Calu3 (cell line): Measurements from ENCODE around the gene TMEM132D. TPM values are rescaled to one million over a fixed set of nuclear protein-coding genes. Genes with fewer than 3 reads are reported as not detected.

Experiments
- BruUV-seq: library from RNA; stranded (reverse); fragments of 400-500 nt; replicated peaks from 2 replicates; lab custom pipeline; 2021; lab: Mats Ljungman, UMichigan
- CTCF ChIA-PET: fragments of 300-600 bp; sonication (Branson Sonifier 250); formaldehyde crosslinking; loops from one replicate; lab custom pipeline; 2022; ENCODE audit warnings: antibody characterized with exemption; lab: Charles Lee
- DNase-seq: peaks from one replicate; pipeline ENCODE4 v3.0.0; 2022
- H3K27ac Mint-ChIP-seq: one replicate; pipeline ENCODE4 v1.8.0; 2022; ENCODE audit warnings: mixed read lengths; ENCODE audit not compliant: unreplicated experiment
- H3K27me3 Mint-ChIP-seq: one replicate; pipeline ENCODE4 v1.8.0; 2022; ENCODE audit warnings: mixed read lengths; ENCODE audit not compliant: unreplicated experiment
- H3K36me3 Mint-ChIP-seq: one replicate; pipeline ENCODE4 v1.8.0; 2022; ENCODE audit warnings: mild to moderate bottlenecking, moderate library complexity, mixed read lengths; ENCODE audit not compliant: insufficient read depth, unreplicated experiment
- H3K4me1 Mint-ChIP-seq: one replicate; pipeline ENCODE4 v1.8.0; 2022; ENCODE audit warnings: mild to moderate bottlenecking, low read depth, mixed read lengths; ENCODE audit not compliant: unreplicated experiment
- H3K4me3 Mint-ChIP-seq: one replicate; pipeline ENCODE4 v1.8.0; 2022; ENCODE audit warnings: mild to moderate bottlenecking, low read depth, moderate library complexity, mixed read lengths; ENCODE audit not compliant: unreplicated experiment
- H3K9me3 Mint-ChIP-seq: one replicate; pipeline ENCODE4 v1.8.0; 2022; ENCODE audit warnings: low read depth, mixed read lengths; ENCODE audit not compliant: unreplicated experiment
- intact Hi-C: fragments of 100-400 bp; cut with micrococcal nuclease; formaldehyde crosslinking; loops from one replicate; pipeline ENCODE4 v1.10.0; 2022; ENCODE audit not compliant: unreplicated experiment
- total RNA-seq: library from RNA; stranded (reverse); gene quantifications from 2 replicates; pipeline ENCODE4 v1.2.3, GENCODE V29; 2022
- TF ChIP-seq, protein P1 (sequence below): fragments of 200-600 bp; IDR thresholded peaks from one replicate; pipeline ENCODE4 v1.8.0; 2022; ENCODE audit warnings: antibody characterized with exemption; ENCODE audit not compliant: unreplicated experiment

TMEM132D gene
- total RNA-seq, 1 experiment from 2014 or later = not detected

DNA sequence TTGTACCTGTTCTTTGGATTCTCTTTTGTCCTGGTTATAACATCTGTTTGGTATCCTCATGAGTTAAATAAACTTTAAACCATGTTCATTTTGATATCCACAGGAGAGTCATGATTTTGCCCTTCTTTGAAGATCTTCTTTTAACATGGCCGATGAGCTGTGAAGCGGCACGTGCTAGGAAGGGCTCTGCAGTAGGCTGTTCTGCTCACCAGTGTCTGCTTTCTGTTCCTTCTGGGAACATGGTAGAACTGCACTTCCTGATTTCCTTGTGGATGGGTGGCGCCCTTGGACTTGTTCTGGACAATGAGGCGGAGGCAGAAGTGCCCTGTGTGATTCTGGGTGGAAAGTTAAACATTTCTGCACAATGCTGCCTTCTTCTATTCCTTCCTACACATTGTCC is 138.1 kb downstream of the TMEM132D start:
- H3K36me3 Mint-ChIP-seq = no peaks in the 10 kb centered on the region
- no peak overlapping the region for H3K27ac Mint-ChIP-seq
- H3K4me3 Mint-ChIP-seq = no peak overlapping the region
- H3K4me1 Mint-ChIP-seq = no peaks in the 10 kb centered on the region
- TF ChIP-seq, protein P1, sequence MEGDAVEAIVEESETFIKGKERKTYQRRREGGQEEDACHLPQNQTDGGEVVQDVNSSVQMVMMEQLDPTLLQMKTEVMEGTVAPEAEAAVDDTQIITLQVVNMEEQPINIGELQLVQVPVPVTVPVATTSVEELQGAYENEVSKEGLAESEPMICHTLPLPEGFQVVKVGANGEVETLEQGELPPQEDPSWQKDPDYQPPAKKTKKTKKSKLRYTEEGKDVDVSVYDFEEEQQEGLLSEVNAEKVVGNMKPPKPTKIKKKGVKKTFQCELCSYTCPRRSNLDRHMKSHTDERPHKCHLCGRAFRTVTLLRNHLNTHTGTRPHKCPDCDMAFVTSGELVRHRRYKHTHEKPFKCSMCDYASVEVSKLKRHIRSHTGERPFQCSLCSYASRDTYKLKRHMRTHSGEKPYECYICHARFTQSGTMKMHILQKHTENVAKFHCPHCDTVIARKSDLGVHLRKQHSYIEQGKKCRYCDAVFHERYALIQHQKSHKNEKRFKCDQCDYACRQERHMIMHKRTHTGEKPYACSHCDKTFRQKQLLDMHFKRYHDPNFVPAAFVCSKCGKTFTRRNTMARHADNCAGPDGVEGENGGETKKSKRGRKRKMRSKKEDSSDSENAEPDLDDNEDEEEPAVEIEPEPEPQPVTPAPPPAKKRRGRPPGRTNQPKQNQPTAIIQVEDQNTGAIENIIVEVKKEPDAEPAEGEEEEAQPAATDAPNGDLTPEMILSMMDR = no peak
- DNase-seq = no peak
- no peaks in the 10 kb centered on the region for H3K27me3 Mint-ChIP-seq
- intact Hi-C loops = no loop called here
- no TSS peak for BruUV-seq
- CTCF ChIA-PET = no interaction called here
- peaks cover 24% of the 10 kb centered on the region for H3K9me3 Mint-ChIP-seq

DNA sequence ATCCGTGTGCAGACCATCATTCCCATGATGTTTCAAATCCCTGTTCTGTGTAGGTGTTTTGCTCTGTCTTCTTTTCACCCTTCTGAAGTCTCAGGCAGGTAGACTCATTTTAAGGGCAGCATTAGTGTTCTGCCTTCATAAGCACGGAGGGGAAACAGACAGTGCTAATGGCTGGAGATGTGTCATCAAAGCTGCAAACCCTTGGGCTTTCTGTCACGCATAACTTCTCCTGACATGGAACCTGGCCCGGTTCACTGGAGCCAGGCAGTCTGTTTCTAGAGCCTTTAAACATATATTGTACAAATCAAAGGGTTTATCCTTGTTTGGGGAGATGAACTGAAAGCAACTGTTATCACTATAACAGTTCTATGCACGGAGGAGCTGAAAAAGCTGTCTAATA is 141.4 kb downstream of the TMEM132D start:
- Mint-ChIP-seq H3K27ac (no peak overlapping the region), H3K4me1 (no peaks in the 10 kb centered on the region), H3K4me3 (no peak overlapping the region), H3K27me3 (no peaks in the 10 kb centered on the region), H3K36me3 (no peaks in the 10 kb centered on the region), H3K9me3 (peaks cover 27% of the 10 kb centered on the region)
- BruUV-seq = no TSS peak
- intact Hi-C loops = no loop called here
- TF ChIP-seq, protein P1 = no peak
- DNase-seq = no peak
- CTCF ChIA-PET = no interaction called here

DNA sequence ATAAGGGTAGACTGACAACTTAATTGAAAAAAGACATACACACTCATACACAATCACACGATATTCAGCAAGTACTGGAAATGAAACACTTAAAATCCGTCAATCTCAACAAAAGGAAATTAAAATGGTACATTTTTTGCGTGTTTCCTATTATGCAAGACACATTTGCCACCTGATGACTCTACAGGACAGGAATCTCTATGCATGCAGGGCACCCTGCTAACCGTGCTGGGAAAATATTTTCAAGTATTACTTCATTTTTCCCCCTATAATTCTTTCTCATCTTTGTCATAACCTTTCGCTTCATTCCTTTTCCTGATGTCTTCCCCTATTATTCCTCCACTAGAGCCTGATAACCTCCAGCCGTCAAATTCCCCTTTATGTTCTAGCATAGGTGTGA is 150.2 kb downstream of the TMEM132D start:
- peaks cover 13% of the 10 kb centered on the region for H3K9me3 Mint-ChIP-seq
- no peaks in the 10 kb centered on the region for H3K4me1 Mint-ChIP-seq
- intact Hi-C loops = no loop called here
- H3K27me3 Mint-ChIP-seq = no peaks in the 10 kb centered on the region
- TF ChIP-seq, protein P1 = no peak
- no TSS peak for BruUV-seq
- no peak overlapping the region for H3K27ac Mint-ChIP-seq
- no peak for DNase-seq
- CTCF ChIA-PET = no interaction called here
- H3K36me3 Mint-ChIP-seq = no peaks in the 10 kb centered on the region
- no peak overlapping the region for H3K4me3 Mint-ChIP-seq

- Mint-ChIP-seq H3K36me3 (no peaks in the 10 kb centered on the region), H3K27ac (no peak overlapping the region), H3K4me1 (no peaks in the 10 kb centered on the region), H3K27me3 (no peaks in the 10 kb centered on the region), H3K4me3 (no peak overlapping the region), H3K9me3 (peaks cover 5% of the 10 kb centered on the region)
- no peak for DNase-seq
- BruUV-seq = no TSS peak
- CTCF ChIA-PET = no interaction called here
- TF ChIP-seq, protein P1 = no peak
- intact Hi-C loops = no loop called here
Measured at GRCh38 chr12:129750421-129750820, 153.4 kb downstream of the TMEM132D start.
